Daoy (cell line): ENCODE measurements around the gene XAF1. TPM values are rescaled to one million over a fixed set of nuclear protein-coding genes. Genes with fewer than 3 reads are reported as not detected.
"Not testable (repeated sequence)": the region's sequence is repeated elsewhere in the genome, so short reads cannot be mapped to it uniquely, and the experiment has no call there.

Source experiments
- DNase-seq: peaks from one replicate; pipeline ENCODE4 v3.0.0-alpha.2; 2015; ENCODE audit warnings: low read depth
- total RNA-seq: library from RNA; depleted of rRNA; stranded (reverse); fragments of >200 nt; shearing (Covaris generic); gene quantifications from 2 replicates; pipeline ENCODE4 v1.2.3, GENCODE V29; 2014; rRNA removed

XAF1 gene
- 7.5 and 13.7 TPM in 2 replicates for total RNA-seq

- DNase-seq = peak; percentile 65
These were observed at the start of gene XAF1 for GRCh38 chr17:6755731-6756184. Gene XAF1, plus strand, starts transcription at chr17:6756046. Its CDS starts 33 bp downstream, at chr17:6756079.

GRCh38 chr17:6706499-6706898, 49.3 kb upstream of the XAF1 start:
- DNase-seq = no peak

- DNase-seq = no peak
These were observed 48.9 kb upstream of the XAF1 start for GRCh38 chr17:6706996-6707395.

- DNase-seq = no peak
These were observed 47.4 kb upstream of the XAF1 start for GRCh38 chr17:6708357-6708961.

- DNase-seq = no peak
These were observed 45.5 kb upstream of the XAF1 start for GRCh38 chr17:6710317-6710716.

- no peak for DNase-seq
These were observed 44.7 kb upstream of the XAF1 start for GRCh38 chr17:6711081-6711674.

GRCh38 chr17:6711681-6712057, 44.2 kb upstream of the XAF1 start:
- no peak for DNase-seq

- peak; percentile 38 for DNase-seq
These were observed 43.6 kb upstream of the XAF1 start for GRCh38 chr17:6712058-6712853.

- DNase-seq = no peak
These were observed 43.1 kb upstream of the XAF1 start for GRCh38 chr17:6712854-6713129.

- DNase-seq = peak; percentile 18
These were observed 42.5 kb upstream of the XAF1 start, which contains the start of gene SLC13A5 for GRCh38 chr17:6713130-6713917. Gene SLC13A5, minus strand, starts transcription at chr17:6713369. Its CDS starts 36 bp downstream, at chr17:6713333.

GRCh38 chr17:6713918-6714271, 42.0 kb upstream of the XAF1 start:
- DNase-seq = no peak

- DNase-seq = no peak
These were observed 41.5 kb upstream of the XAF1 start for GRCh38 chr17:6714315-6714874.

GRCh38 chr17:6716736-6717135, 39.1 kb upstream of the XAF1 start:
- no peak for DNase-seq

- DNase-seq = no peak
These were observed 34.1 kb upstream of the XAF1 start for GRCh38 chr17:6721744-6722143.

GRCh38 chr17:6724009-6724408, 31.8 kb upstream of the XAF1 start:
- no peak for DNase-seq

GRCh38 chr17:6729531-6729930, 26.3 kb upstream of the XAF1 start:
- DNase-seq = no peak

- not testable (repeated sequence) for DNase-seq
These were observed 9.2 kb upstream of the XAF1 start for GRCh38 chr17:6746665-6747064.

- DNase-seq = no peak
These were observed 7.2 kb upstream of the XAF1 start for GRCh38 chr17:6748617-6749016.

- no peak for DNase-seq
These were observed 6.3 kb upstream of the XAF1 start for GRCh38 chr17:6749519-6749918.

GRCh38 chr17:6752068-6752909, 3.6 kb upstream of the XAF1 start:
- peak; percentile 96 for DNase-seq

GRCh38 chr17:6753006-6753445, 2.8 kb upstream of the XAF1 start:
- DNase-seq = peak; percentile 93
